HG03460 (cell line): Measurements from ENCODE around the gene MIAT.

Experiments
- ATAC-seq: cut with Tn5 transposase; IDR thresholded peaks from one replicate; pipeline ENCODE4 v1.9.1; 2021; ENCODE audit not compliant: unreplicated experiment

MIAT gene

DNA sequence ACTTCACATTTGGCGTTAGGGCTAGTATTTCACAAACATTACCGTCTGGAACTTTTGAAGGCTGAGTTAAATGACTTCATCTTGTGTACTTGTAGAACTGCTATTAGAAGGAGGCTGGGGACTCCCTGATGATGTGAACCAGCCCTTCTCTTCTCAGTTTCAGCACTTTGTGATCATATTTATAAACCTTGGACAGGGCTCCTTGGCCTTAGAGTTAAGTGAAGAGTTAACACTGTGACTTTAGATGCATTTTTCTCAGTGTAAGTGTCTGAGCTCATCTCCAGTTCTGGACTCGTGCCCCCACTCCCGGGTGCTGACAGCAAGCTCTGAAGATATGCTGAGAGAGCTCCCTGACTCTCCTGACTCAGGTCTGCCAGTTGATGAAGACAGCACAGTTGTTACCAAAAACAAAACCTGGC is 8.4 kb downstream of the MIAT start:
- ATAC-seq, result no peak

DNA sequence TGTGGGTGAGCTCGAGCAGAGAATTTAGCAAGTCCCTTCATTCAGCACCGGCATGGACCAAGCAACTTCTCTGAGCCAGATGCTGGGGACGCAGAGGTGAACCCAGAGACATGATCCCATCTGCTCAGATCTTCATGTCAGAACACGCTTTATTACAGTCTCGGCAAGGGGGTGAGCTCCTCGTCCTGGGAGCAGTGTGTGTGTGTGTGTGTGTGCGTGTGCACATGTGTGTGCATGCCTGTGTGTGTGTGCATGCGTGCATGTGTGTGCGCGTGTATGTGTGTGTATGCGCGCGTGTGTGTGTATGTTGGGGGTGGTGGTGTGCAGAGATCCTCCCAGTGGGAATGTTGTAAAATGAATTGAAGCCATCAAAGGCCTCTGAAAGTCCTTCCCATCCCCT is 9.8 kb downstream of the MIAT start:
- ATAC-seq, result no peak

DNA sequence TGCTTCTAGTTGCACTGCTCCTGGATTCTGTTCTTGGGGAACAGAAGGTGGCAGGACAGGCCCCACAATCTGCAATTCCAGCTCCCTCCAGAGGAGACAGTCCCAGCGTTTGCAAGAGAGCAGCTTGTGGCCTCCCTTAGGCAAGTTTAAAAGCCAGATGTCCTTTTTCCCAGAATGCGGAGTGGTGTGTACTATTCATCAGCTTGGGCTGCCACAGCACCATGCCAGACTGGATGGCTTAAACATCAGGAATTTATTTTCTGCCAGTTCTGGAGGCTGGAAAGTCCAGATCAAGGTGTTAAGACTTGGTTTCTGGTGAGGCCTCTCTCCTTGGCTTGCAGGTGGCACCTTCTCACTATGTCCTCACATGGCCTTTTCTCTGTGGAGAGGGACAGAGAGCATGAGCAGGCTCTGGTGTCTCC is 11.7 kb downstream of the MIAT start:
- no peak for ATAC-seq

DNA sequence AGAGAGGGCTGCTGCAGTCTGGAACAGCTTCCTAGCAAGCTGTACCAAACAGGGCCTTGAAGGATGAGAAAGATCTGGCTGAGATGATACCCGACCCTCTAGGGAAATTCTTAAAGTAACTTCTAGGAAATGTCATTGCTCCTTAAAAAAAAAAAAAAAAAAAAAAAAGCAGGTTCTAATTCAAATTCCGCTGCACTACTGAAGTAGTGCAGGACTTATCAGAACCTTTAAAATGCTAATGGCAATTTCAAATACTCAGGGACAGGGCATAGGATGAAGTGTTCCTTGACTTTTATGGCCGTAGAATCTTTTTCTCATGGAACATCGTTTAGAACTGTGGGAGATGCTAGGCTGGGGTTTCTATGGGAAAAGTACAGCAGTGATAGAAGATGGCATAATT is 13.1 kb downstream of the MIAT start:
- no peak for ATAC-seq

DNA sequence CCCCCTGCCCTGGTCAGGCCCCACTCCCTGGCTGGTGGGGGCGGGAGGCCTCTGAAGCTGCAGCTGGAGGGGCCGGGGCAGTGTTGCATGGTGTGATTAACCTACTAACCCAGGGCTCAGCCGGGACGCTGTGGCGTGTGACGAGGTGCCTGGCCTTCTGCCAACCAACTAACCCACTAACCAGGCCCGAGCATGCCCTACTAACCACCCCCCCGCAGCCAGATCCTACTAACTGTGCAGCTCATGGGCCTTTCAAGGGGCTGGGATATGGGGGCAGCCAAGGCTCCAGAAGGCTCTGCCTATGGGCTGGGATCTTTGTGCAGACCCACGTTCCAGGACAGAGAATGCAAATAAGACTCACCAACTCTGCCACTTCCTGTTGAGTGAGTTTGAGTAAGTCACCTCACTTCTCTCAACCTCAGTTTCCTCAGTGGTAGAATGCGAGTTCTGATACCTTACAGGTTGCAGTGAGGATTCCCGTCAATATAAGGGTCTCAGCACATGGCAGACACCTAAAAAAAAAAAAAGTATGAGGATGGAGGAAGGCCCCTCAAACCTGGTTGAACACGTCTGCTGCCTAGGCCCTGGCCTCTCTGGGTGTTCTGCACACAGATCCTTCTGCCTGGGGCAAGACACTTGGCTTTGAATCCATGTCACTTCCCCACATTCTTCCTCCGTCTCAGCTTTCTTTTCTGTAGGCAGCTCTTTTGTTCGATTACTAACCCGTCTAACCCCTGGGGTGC is 14.1 kb downstream of the MIAT start:
- ATAC-seq, result peak; percentile 28

DNA sequence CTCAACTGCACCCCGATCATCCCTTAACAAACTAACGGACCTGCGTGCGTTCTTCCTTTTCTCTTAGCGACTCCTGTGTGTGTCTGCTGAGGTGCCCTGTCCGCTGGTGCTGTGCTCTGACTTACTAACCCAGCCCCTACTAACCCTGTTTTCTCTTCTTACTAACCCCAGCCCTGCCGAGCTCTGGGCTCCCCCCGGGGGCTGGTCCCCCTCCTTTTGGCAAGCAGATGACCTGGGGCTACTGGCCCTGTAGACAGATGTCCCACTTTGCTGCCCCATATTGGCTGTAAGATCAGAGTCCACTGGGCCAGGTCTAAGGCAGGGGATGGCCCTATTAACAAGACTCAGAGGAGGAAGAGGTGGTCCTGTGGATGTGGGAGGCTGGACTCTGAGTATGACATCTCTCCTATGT is 14.7 kb downstream of the MIAT start:
- ATAC-seq, result peak; percentile 1

DNA sequence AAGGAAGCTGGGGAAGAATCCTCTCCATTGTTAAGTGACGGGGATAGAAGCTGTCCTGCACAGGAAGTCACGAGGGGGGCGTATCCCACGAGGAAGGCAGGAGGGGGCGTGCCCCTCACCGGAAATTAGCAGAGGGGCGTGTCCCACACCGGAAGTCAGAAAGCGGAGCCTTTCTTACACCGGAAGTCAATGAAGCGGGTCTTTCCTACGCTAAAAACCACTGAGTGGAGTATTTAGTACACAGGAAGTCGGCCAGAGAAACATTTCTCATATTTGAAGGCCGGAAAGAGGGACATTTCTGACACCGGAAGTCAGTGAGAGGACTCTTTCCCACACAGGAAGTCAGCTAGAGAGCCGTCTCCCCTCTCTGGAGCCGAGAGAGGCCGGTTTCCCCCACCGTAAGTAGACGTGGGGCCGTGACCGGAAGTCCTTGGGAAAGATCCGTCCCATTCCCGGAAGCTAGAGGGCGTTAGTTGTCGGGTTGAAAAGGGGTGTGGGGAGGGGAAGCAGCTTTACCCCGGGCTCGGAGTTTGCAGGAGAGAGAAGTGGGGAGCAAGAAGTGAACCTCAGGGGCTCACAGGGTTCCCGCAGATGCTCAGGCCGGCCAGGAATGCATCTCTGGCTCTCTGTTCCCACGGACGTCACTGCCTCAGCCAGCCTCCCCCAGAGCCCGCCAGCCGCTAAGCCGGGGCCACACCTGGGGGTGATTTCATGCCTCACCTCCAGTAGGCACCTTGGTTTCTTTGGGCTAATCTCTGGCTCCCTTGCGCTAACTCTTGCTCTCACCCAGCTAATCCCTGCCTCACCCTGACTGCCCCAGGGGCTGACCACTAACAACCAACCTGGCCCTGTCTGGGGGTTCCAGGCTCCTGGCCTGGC is 15.4 kb downstream of the MIAT start:
- ATAC-seq, result peak; percentile 56

DNA sequence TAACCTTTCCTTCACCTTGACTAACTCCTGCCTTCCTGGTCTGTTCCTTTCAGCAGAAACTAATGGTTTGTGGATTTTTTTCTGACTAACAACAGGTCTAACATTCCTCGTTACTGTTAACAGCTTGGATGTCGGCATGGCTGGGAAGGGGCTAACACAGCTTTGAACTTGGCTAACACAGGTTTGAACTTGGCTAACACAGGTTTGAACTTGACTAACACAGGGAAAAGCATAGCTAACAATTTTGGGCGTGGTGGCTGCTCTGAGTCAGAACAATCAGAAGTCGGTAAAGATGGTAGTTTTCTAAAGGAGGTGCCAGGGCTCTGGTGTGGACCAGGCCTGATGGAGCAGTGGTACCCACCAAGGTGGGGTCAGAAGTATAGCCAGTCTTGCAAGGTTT is 16.1 kb downstream of the MIAT start:
- no peak for ATAC-seq

DNA sequence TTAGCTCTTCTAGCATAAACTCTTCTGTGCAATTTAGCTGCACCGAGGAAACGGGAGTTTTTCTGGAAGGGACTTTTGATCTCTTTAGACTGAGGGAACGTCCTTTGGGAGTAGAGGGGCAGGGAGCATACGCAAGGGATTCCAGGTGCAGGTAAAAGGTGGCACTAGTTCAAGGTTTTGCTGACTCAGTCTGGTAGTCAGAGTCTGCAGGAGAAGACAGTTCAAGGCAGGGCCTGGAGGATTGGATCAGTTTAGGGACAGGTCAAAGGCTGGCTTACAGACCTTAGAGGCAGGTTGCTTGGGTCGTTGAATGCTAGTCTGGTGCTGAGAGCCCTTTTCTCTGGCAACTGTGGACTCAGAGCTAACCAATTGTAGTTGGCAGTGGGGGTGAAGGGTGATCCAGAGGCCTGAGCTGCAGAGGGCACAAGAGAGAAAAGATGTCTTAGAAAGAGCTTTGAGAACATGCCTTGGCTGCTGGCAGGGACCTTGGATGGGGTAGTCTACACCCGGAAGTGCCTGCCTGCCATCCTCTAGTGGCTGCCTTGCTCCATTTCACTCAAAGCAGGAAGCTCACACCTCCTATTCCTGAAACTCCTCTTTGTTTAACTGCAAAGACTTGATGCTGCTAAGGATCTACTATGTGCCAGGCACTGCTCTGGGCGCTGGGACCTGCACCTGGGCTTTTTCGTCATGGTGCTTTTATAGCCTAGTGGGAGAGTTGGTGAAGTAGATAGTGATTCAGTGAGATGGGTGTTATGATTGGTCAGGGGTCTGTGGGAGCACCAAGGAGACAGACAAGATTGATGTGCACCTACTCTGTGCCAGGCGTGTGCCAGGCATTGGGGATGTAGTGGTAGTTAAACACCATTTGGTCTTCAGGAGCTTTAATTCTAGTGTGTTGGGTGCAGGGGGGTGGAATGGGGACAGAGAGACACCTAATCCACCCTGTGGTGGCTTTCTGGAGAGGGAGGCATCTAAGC is 17.1 kb downstream of the MIAT start:
- ATAC-seq, result no peak

DNA sequence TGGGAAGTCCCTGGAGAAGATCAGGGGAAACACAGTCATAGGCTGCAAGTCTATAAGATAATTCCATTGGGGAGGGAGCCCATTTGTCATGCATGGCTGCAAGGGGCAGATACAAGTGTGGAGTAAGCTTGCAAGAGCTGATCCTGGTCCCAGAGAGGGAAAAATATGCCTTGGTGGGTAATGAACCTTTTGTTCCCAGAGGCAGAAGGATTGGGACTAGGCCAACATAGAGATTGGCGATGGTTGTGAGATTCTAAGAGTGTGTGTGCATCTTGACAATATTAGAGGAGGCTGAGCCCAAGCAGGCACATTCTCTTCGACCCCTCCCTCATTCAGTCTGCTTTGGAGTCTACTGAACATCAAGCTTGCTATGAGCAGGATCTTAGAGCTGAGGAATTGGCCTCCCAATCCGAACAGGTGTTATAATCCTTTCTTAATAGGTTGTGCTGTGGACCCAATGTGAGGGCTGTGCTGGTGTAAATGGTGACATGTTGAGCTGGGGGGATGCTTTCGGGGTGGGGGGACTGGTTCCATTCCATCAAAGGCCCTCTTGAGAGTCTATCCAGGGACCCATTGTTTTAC is 18.4 kb downstream of the MIAT start:
- no peak for ATAC-seq

DNA sequence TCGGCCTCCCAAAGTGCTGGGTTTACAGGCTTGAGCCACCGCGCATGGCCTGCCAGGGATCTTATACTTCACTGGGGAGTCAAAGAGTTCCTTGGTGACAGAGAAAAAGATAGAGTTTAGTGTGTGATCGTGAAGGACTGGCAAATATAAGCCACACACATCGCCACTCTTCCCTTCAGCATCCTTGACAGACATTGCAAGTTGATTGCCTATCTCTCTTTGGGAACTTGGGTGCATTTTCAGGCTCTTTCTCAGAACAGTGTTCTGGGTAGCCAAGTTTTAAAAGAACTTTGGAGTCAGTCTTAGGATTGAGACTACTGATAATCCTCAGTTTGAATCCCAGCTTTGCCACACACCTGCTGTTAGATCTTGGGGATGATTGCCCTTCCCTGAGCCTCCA is 19.8 kb downstream of the MIAT start:
- no peak for ATAC-seq

DNA sequence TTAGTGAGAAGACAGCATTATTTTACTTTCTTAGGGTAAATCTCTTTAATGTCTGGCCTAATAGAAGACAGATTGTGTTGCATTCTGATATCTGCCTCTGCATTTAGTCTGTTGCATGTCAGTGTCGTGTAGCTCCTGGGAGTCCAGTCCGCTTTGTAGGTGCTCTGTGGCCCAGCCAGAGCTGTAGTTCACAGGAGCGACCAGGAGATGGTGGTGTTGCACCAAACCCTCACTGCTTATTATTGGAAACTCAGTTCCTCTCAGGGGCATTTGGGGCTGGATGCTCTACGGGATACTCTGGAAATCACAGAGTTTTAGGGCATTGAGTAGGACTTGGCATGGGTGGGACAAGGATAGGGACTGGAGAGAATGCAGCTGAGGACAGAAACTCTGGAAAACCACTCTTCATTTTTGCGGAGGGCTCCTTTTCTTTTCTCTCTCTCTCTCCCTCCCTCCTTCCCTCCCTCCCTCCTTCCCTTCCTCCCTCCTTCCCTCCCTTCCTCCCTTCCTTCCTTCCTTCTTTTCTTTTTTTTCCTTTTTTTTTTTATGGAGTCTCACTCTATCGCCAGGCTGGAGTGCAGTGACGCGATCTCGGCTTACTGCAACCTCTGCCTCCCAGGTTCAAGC is 21.7 kb downstream of the MIAT start:
- no peak for ATAC-seq

DNA sequence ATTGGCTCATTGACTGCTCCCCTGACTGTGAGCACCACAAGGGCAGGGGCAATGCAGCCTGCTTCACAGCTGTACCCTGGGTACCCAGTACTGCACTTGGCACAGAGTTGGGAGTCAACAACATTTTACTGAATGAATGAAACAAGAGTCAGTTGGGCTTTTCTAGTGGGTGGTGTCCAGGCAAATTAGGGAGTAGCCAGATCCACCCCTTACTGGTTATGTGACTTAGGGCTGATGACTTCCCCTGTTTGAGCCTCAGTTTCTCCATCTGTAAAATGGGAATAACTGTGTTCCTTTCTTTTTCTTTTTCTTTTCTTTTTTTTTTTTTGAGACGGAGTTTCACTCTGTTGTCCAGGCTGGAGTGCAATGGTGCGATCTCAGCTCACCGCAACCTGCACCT is 23.1 kb downstream of the MIAT start:
- no peak for ATAC-seq

DNA sequence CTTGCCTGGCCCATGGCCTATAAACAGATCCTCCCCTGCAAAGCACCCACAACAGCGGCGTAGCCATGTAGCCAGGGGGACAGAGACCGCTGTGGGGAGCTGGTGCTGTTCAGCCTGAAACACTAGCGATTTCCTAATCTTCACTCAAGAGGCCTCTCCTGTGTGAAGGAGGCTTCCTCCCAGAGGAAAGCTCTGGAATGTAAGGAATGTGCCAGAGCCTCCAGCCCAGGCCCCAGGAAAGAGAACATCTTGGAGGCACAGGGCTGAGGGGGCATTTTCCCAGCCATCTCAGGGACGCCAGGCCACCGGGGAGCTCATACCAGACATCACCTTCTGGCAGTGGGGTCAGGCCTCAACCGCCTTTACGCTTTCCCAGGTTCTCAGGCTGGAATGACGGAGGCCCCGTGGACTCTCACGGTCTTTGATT is 24.0 kb downstream of the MIAT start:
- no peak for ATAC-seq

DNA sequence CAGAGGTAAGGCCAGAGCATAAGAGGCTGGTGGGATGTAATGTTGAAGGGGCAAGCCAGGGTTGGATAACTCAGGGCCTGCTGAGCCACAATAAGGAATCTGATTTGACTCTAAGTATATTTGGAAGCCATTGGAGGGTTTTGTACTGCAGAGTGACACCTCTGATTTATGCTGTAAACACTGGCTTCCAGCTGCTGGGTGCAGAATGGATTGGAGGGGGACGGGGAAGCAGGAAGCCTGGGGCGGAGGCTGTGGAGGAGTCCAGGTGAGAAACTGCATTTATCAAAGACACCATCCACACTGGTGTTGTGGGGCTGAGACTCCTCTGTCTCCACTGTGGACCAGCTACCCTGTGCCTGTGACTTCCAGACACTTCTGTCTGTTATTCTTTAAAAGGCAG is 26.8 kb downstream of the MIAT start:
- ATAC-seq, result no peak

DNA sequence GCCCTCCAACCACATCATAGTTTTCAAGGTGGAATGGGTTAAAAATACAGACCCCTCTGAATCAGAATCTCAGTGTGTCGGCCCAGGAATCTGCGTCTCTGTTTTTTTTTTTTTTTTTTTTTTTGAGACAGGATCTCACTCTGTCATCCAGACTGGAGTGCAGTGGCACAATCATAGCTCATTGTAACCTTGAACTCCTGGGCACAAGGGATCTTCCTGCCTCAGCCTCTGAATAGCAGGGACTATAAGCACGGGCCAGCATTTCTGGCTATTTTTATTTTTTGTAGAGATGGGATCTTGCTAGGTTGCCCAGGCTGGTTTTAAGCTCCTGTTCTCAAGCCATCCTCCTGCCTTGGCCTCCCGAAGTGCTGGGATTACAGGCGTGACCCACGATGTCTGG is 28.2 kb downstream of the MIAT start:
- ATAC-seq, result no peak

DNA sequence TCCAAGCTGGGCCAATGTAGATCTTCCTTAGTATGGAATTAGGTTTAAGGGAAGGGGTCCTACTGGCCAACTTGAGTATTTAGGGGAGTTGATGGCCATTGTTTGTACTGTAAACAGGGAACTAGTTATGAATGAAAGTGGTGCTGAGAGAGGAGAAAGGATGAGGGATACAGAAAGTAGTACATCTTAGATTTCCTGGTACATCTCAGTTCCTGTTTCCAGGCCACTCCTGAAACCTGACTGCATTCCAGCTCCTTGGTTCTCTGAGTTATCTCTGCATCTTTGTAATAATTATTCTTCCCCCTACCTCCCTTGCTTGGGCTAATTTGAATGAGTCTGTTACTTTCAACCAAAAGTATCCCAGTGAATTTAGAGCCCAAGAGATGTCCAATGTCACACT is 30.1 kb downstream of the MIAT start:
- ATAC-seq, result no peak

DNA sequence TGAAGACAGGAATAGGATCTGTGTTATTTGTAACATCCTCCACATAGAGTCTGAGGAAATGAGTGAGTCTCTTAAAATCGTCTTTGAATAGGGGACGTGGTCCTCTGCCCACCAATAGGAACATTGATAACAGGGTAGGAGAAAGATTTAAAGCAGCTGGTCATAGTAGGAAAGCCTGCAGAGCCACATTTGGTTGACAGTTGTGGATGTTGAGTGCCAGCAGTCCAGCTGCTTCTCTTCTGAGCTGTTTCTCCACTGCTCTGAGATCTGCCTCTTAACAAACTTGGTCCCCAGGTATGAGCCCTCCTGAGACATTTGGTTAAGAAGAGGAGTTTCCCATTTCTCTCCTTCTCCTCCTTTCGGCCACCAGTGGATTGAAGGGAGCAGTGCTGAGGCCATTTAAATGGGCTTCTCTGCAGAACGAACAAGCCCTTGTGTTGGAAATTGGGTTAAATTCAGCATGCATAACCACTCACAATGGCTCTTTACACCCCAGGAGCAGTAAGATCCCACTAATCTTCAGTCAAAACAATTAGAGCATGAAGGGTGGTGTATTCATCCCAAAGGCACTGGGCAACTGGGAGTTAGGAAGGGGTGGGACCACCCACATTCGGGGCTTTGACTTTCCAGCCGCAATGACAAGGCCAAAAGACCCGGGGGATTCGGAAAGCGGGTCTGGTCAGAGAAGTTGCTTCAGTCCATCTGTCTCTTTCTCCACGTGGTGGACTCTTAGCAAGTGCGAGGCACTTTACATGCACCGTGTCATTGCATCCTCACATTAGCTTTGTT is 32.3 kb downstream of the MIAT start:
- no peak for ATAC-seq

DNA sequence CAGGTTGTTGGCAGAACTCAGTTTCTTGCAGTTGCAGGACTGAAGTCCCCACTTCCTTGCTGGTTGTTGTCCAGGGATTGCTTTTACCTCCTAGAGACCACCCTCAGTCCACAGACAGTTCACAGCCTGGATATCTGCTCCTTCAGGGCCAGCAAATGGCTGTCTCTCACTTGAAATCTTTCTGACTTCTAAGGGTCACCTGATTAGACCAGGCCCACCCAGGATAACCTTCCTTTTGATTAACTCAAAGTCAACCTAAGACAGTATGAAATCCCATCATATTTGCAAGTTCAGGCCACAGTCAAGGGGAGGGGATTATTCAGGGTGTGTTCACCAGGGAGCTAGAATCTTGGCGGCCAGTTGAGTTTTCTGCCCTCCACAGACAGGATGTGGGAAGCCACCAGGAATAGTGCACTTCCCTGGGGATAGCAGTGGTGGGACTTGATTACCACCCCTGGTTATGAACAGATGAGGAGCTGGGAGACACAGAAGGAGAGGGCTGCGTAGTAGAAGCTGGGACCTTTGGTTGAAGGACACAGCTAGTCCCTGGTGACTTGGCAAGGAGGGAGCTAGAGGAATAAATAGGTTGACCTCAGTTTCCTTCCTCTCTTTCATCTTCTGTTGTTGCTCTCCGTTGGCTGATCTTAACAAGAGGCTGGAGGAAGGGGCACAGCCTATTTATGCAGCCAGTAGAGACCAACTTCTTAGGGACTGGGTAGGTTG is 33.4 kb downstream of the MIAT start:
- no peak for ATAC-seq
